Keratinocyte (primary cell): ENCODE results near the gene SLC2A4. TPM values are rescaled to one million over a fixed set of nuclear protein-coding genes. Genes with fewer than 3 reads are reported as not detected.
A peak's percentile ranks its signal among the peaks of the same experiment; 100 is the strongest.

ENCODE experiments used
- DNase-seq: peaks from one replicate; pipeline ENCODE4 v3.0.0-alpha.2; 2011; ENCODE audit warnings: low read depth, missing footprints, low spot score
- FAIRE-seq: peaks from 2 replicates; lab custom pipeline; 2011; peaks lifted over from hg19 to GRCh38; lab: Jason Lieb, UNC
- H2AFZ ChIP-seq: 2 replicates; pipeline ENCODE4 v1.6.0; 2012; ENCODE audit warnings: low read length, control low read depth, inconsistent platforms; ENCODE audit not compliant: control insufficient read depth
- H3K27ac ChIP-seq: 2 replicates; pipeline ENCODE4 v1.5.1; 2011; ENCODE audit warnings: low read length; ENCODE audit not compliant: control insufficient read depth, insufficient read depth
- H3K27me3 ChIP-seq: 3 replicates; pipeline ENCODE4 v1.6.0; 2011; ENCODE audit warnings: low read length; ENCODE audit not compliant: control insufficient read depth, insufficient read depth; ENCODE audit errors: extremely low read depth
- H3K36me3 ChIP-seq, 2 experiments: 2 replicates in 1 of 2; 3 replicates in 1 of 2; pipeline ENCODE4 v1.5.1; 2011; ENCODE audit warnings: low read length in 2 of 2, mild to moderate bottlenecking in 1 of 2; ENCODE audit not compliant: control insufficient read depth in 2 of 2, insufficient read depth in 2 of 2; ENCODE audit errors: extremely low read depth in 1 of 2
- H3K4me1 ChIP-seq: 3 replicates; pipeline ENCODE4 v1.5.1; 2011; ENCODE audit warnings: low read length; ENCODE audit not compliant: control insufficient read depth, insufficient read depth; ENCODE audit errors: extremely low read depth
- H3K4me2 ChIP-seq: 3 replicates; pipeline ENCODE4 v1.6.0; 2011; ENCODE audit warnings: low read depth, low read length; ENCODE audit not compliant: control insufficient read depth, insufficient read depth; ENCODE audit errors: extremely low read depth
- H3K4me3 ChIP-seq, 3 experiments: fragments of 200-600 bp in 1 of 3; sonication (generic) in 1 of 3; 2 replicates in 2 of 3; 3 replicates in 1 of 3; pipeline ENCODE4 v1.5.1; 2011 to 2016; ENCODE audit warnings: low read length in 3 of 3, mild to moderate bottlenecking in 3 of 3, control low read depth in 2 of 3, inconsistent platforms in 1 of 3, low read depth in 1 of 3, mixed read lengths in 1 of 3, mixed run types in 1 of 3, moderate library complexity in 1 of 3; ENCODE audit not compliant: control insufficient read depth in 2 of 3, insufficient read depth in 2 of 3; ENCODE audit errors: extremely low read depth in 1 of 3
- H3K79me2 ChIP-seq: 2 replicates; pipeline ENCODE4 v1.6.0; 2012; ENCODE audit warnings: low read length; ENCODE audit not compliant: control insufficient read depth, insufficient read depth
- H3K9ac ChIP-seq: 3 replicates; pipeline ENCODE4 v1.6.0; 2011; ENCODE audit warnings: low read length; ENCODE audit not compliant: control insufficient read depth, insufficient read depth; ENCODE audit errors: extremely low read depth
- H3K9me1 ChIP-seq: 3 replicates; pipeline ENCODE4 v1.6.0; 2011; ENCODE audit warnings: low read length; ENCODE audit not compliant: control insufficient read depth, insufficient read depth; ENCODE audit errors: extremely low read depth
- H3K9me3 ChIP-seq: 2 replicates; pipeline ENCODE4 v1.5.1; 2012; ENCODE audit warnings: low read depth, low read length; ENCODE audit not compliant: control insufficient read depth
- H4K20me1 ChIP-seq: 3 replicates; pipeline ENCODE4 v1.6.0; 2011; ENCODE audit warnings: low read length; ENCODE audit not compliant: control insufficient read depth, insufficient read depth; ENCODE audit errors: extremely low read depth
- EZH2 ChIP-seq: IDR thresholded peaks from one replicate; pipeline ENCODE4 v1.6.1; 2012; ENCODE audit warnings: inconsistent platforms, mild to moderate bottlenecking, low read length, moderate library complexity
- dilution Hi-C: fragments of 300-500 bp; cut with MboI; formaldehyde crosslinking; loops from one replicate; pipeline ENCODE4 v1.7.0; 2020; ENCODE audit warnings: low sequenced_read_pairs; ENCODE audit not compliant: extremely low pct_ligation_motif_present
- polyA plus RNA-seq, 5 experiments: library from polyadenylated mRNA; depleted of rRNA in 3 of 5; stranded (reverse) in 3 of 5; stranded (forward) in 1 of 5; unstranded in 1 of 5; fragments of >200 nt; gene quantifications; 1 replicate in 1 of 5; 2 replicates in 3 of 5; 3 replicates in 1 of 5; pipeline versions ENCODE4 v1.2.1 to v1.2.3, GENCODE V29; 2011 to 2012; ENCODE audit warnings: missing spikeins in 2 of 5, low read depth in 1 of 5, low replicate concordance in 1 of 5
- TF ChIP-seq, protein P1 (sequence below), 3 experiments: IDR thresholded peaks in 1 of 3; conservative IDR thresholded peaks in 1 of 3; optimal IDR thresholded peaks in 1 of 3; 2 replicates in 2 of 3; 3 replicates in 1 of 3; pipeline versions ENCODE3 to v1.5.1; 2011; ENCODE audit warnings: low read length in 3 of 3, mild to moderate bottlenecking in 3 of 3, moderate library complexity in 2 of 3, control low read depth in 1 of 3, inconsistent platforms in 1 of 3; ENCODE audit not compliant: insufficient read depth in 2 of 3; ENCODE audit errors: extremely low read depth in 1 of 3

SLC2A4 gene
- polyA plus RNA-seq, 1 donor (not counting 4 experiments of a cell fraction or from before 2014, with no cell fraction given): not detected

DNA sequence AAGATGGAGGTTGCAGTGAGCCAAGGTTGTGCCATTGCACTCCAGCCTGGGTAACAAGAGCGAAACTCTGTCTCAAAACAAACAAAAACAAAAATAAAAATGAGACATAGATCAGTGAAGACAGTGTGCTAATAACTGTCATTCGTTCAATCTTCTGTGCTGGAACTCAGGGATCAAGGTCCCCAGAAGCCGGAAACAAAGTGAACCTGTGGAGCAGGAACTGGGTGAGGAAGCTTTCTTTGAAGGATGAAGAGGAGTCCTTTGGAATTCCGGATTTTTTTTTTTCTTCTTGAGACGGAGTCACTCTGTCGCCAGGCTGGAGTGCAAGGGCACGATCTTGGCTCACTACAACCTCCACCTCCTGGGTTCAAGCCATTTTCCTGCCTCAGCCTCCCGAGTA, 2.1 kb upstream of the SLC2A4 start:
- TF ChIP-seq EZH2: no peak
- TF ChIP-seq, protein P1, sequence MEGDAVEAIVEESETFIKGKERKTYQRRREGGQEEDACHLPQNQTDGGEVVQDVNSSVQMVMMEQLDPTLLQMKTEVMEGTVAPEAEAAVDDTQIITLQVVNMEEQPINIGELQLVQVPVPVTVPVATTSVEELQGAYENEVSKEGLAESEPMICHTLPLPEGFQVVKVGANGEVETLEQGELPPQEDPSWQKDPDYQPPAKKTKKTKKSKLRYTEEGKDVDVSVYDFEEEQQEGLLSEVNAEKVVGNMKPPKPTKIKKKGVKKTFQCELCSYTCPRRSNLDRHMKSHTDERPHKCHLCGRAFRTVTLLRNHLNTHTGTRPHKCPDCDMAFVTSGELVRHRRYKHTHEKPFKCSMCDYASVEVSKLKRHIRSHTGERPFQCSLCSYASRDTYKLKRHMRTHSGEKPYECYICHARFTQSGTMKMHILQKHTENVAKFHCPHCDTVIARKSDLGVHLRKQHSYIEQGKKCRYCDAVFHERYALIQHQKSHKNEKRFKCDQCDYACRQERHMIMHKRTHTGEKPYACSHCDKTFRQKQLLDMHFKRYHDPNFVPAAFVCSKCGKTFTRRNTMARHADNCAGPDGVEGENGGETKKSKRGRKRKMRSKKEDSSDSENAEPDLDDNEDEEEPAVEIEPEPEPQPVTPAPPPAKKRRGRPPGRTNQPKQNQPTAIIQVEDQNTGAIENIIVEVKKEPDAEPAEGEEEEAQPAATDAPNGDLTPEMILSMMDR (optimal IDR thresholded peaks at IDR 0.05 in 1 of 3, IDR thresholded peaks at IDR 0.05 in 1 of 3, conservative IDR thresholded peaks at IDR 0.05 in 1 of 3; ENCODE audit: extremely low read depth in 1 of 3, insufficient read depth in 2 of 3, low read length in 3 of 3): no peak
- no peaks in the 10 kb centered on the region for H3K36me3 ChIP-seq
- DNase-seq (no peak), FAIRE-seq (no peak)
- H3K9me1 ChIP-seq: no peaks in the 10 kb centered on the region
- peaks cover 16% of the 10 kb centered on the region for H3K4me1 ChIP-seq
- no peak overlapping the region for H3K9ac ChIP-seq
- no peaks in the 10 kb centered on the region for H4K20me1 ChIP-seq
- H3K27ac ChIP-seq: no peak overlapping the region
- H3K4me2 ChIP-seq: no peak overlapping the region
- peaks cover 24% of the 10 kb centered on the region for H3K27me3 ChIP-seq
- no peaks in the 10 kb centered on the region for H3K79me2 ChIP-seq
- no peak overlapping the region for H3K4me3 ChIP-seq
- H3K9me3 ChIP-seq: no peaks in the 10 kb centered on the region
- no peak overlapping the region for H2AFZ ChIP-seq
- dilution Hi-C loops: no loop called here

DNA sequence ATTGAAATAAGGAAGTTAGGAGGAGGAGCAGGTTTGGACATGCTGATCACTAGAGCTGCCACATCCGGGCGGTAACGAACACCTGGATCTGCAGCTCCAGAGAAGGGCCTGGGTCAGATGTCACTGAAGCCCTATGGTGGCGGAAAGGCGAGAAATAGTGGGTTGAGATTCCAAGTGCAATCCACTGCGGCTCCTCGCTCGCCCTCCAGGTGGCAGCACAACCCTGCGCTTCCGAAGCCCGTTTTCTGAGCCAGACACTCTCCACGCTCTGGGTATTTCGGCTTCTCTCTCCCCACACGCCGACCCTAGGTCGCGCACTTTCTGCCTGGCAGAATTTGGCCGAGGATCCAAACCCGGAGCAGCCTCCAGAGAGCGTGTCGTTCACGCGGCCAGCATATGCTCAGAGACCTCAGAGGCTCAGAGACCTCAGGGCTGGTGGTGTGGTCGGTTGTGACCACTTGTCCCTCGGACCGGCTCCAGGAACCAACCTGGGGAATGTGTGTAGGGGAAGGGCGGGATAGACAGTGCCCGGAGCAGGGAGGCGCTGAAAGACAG, 922 bp upstream of the SLC2A4 start:
- Histone ChIP-seq H3K36me3 (no peaks in the 10 kb centered on the region), H2AFZ (peak overlapping the region; percentile 72), H4K20me1 (no peaks in the 10 kb centered on the region), H3K9ac (peak overlapping the region; percentile 72), H3K79me2 (no peaks in the 10 kb centered on the region), H3K4me3 (peak overlapping the region; percentile 38 to 78 (median 66)), H3K27me3 (peaks cover 34% of the 10 kb centered on the region), H3K9me3 (no peaks in the 10 kb centered on the region), H3K4me2 (peak overlapping the region; percentile 98), H3K9me1 (no peaks in the 10 kb centered on the region), H3K27ac (peak overlapping the region; percentile 44), H3K4me1 (peaks cover 16% of the 10 kb centered on the region)
- FAIRE-seq (peak; percentile 84), DNase-seq (peak; percentile 75)
- no peak for TF ChIP-seq EZH2
- TF ChIP-seq, protein P1 (optimal IDR thresholded peaks at IDR 0.05 in 1 of 3, IDR thresholded peaks at IDR 0.05 in 1 of 3, conservative IDR thresholded peaks at IDR 0.05 in 1 of 3; ENCODE audit: extremely low read depth in 1 of 3, insufficient read depth in 2 of 3, low read length in 3 of 3): peak; percentile 98
- dilution Hi-C loops: no loop called here
